Central memory CD4-positive, alpha-beta T cell (primary cell): Measurements from ENCODE around the gene MNAT1.
"Not testable (repeated sequence)": the region's sequence is repeated elsewhere in the genome, so short reads cannot be mapped to it uniquely, and the experiment has no call there.

ENCODE experiments used
- DNase-seq: peaks from one replicate; pipeline ENCODE4 v3.0.0; 2022

MNAT1 gene

GRCh38 chr14:60807247-60807646, 72.7 kb downstream of the MNAT1 start:
- no peak for DNase-seq

- DNase-seq = no peak
Observed at GRCh38 chr14:60807971-60808370, 73.4 kb downstream of the MNAT1 start.

- DNase-seq = no peak
Observed at GRCh38 chr14:60812987-60813386, 78.4 kb downstream of the MNAT1 start.

- DNase-seq = no peak
Observed at GRCh38 chr14:60815371-60815770, 80.8 kb downstream of the MNAT1 start.

- DNase-seq = no peak
Observed at GRCh38 chr14:60817113-60817512, 82.6 kb downstream of the MNAT1 start.

- no peak for DNase-seq
Observed at GRCh38 chr14:60819575-60819974, 85.0 kb downstream of the MNAT1 start.

GRCh38 chr14:60838601-60839000, 104.0 kb downstream of the MNAT1 start:
- DNase-seq = no peak

- DNase-seq = no peak
Observed at GRCh38 chr14:60839057-60839456, 104.5 kb downstream of the MNAT1 start.

- no peak for DNase-seq
Observed at GRCh38 chr14:60839657-60840056, 105.1 kb downstream of the MNAT1 start.

GRCh38 chr14:60840313-60840712, 105.8 kb downstream of the MNAT1 start:
- no peak for DNase-seq

- DNase-seq = no peak
Observed at GRCh38 chr14:60845523-60845922, 111.0 kb downstream of the MNAT1 start.

GRCh38 chr14:60848066-60848465, 113.5 kb downstream of the MNAT1 start:
- DNase-seq = no peak

- DNase-seq = not testable (repeated sequence)
Observed at GRCh38 chr14:60851692-60852091, 117.1 kb downstream of the MNAT1 start.

GRCh38 chr14:60856111-60856510, 121.5 kb downstream of the MNAT1 start:
- no peak for DNase-seq

GRCh38 chr14:60859525-60859924, 125.0 kb downstream of the MNAT1 start:
- no peak for DNase-seq

- no peak for DNase-seq
Observed at GRCh38 chr14:60861545-60862140, 127.1 kb downstream of the MNAT1 start.

GRCh38 chr14:60862283-60862682, 127.7 kb downstream of the MNAT1 start:
- DNase-seq = no peak

GRCh38 chr14:60863249-60863648, 128.7 kb downstream of the MNAT1 start:
- DNase-seq = no peak

GRCh38 chr14:60865378-60866127, 131.0 kb downstream of the MNAT1 start:
- DNase-seq = no peak

GRCh38 chr14:60867503-60868172, 133.1 kb downstream of the MNAT1 start:
- DNase-seq = no peak

GRCh38 chr14:60878121-60878520, 143.6 kb downstream of the MNAT1 start:
- DNase-seq = no peak

- DNase-seq = no peak
Observed at GRCh38 chr14:60878536-60878935, 144.0 kb downstream of the MNAT1 start.

- no peak for DNase-seq
Observed at GRCh38 chr14:60882219-60882618, 147.7 kb downstream of the MNAT1 start.

GRCh38 chr14:60884134-60884533, 149.6 kb downstream of the MNAT1 start:
- no peak for DNase-seq
